ENCODE measurements around the gene KCNN1. TPM values are rescaled to one million over a fixed set of nuclear protein-coding genes. Genes with fewer than 3 reads are reported as not detected.

Gene KCNN1
- total RNA-seq, 1 experiment from 2014 or later = 0.90 TPM

DNA sequence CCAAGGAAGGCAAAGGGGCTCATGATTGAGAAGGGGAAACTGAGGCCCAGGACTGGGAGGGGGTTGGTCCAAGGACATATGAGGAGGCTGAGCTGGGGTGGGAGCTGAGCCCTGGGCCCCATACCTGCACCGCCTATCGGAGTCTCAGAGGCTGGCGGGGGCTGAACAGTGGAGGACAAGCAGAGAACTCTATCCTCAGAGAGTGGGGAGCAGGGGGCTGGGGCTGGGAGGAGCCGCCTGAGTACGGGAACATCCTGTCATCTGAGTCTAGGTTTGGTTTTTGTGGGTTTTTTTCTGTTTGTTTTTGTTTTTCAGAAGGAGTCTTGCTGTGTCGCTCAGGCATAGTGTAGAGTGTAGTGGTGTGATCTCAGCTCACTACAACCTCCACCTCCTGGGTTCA lies 47.3 kb downstream of the KCNN1 start:
- ATAC-seq (no peak), DNase-seq (ENCODE audit: low read depth, low spot score) (no peak)
- intact Hi-C loops (cut with micrococcal nuclease; ENCODE audit: unreplicated experiment) = no loop called here
- BruUV-seq (replicated peaks) = no TSS peak
- no peak overlapping the region for H3K4me3 ChIP-seq (ENCODE audit: low read depth in 2 of 2, low read length in 2 of 2)
- H3K36me3 ChIP-seq (ENCODE audit: control insufficient read depth, insufficient read depth, low read length) = no peaks in the 10 kb centered on the region
- H3K4me1 ChIP-seq (ENCODE audit: control insufficient read depth, insufficient read depth, low read length) = peaks cover 14% of the 10 kb centered on the region
- in situ Hi-C loops (cut with HindIII; ENCODE audit: low pct_unique_long_range_greater_than_20kb, low sequenced_read_pairs) = no loop called here
- CTCF ChIA-PET = no interaction called here
- TF ChIP-seq TCF7L2 (IDR thresholded peaks at IDR 0.05; ENCODE audit: low read depth, low read length) = no peak
- TF ChIP-seq, protein P1, sequence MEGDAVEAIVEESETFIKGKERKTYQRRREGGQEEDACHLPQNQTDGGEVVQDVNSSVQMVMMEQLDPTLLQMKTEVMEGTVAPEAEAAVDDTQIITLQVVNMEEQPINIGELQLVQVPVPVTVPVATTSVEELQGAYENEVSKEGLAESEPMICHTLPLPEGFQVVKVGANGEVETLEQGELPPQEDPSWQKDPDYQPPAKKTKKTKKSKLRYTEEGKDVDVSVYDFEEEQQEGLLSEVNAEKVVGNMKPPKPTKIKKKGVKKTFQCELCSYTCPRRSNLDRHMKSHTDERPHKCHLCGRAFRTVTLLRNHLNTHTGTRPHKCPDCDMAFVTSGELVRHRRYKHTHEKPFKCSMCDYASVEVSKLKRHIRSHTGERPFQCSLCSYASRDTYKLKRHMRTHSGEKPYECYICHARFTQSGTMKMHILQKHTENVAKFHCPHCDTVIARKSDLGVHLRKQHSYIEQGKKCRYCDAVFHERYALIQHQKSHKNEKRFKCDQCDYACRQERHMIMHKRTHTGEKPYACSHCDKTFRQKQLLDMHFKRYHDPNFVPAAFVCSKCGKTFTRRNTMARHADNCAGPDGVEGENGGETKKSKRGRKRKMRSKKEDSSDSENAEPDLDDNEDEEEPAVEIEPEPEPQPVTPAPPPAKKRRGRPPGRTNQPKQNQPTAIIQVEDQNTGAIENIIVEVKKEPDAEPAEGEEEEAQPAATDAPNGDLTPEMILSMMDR (IDR thresholded peaks at IDR 0.05) = no peak
- no peak for TF ChIP-seq SIN3A (IDR thresholded peaks at IDR 0.05; ENCODE audit: borderline replicate concordance, insufficient read depth, low read depth, low read length)
- TF ChIP-seq, protein P2, sequence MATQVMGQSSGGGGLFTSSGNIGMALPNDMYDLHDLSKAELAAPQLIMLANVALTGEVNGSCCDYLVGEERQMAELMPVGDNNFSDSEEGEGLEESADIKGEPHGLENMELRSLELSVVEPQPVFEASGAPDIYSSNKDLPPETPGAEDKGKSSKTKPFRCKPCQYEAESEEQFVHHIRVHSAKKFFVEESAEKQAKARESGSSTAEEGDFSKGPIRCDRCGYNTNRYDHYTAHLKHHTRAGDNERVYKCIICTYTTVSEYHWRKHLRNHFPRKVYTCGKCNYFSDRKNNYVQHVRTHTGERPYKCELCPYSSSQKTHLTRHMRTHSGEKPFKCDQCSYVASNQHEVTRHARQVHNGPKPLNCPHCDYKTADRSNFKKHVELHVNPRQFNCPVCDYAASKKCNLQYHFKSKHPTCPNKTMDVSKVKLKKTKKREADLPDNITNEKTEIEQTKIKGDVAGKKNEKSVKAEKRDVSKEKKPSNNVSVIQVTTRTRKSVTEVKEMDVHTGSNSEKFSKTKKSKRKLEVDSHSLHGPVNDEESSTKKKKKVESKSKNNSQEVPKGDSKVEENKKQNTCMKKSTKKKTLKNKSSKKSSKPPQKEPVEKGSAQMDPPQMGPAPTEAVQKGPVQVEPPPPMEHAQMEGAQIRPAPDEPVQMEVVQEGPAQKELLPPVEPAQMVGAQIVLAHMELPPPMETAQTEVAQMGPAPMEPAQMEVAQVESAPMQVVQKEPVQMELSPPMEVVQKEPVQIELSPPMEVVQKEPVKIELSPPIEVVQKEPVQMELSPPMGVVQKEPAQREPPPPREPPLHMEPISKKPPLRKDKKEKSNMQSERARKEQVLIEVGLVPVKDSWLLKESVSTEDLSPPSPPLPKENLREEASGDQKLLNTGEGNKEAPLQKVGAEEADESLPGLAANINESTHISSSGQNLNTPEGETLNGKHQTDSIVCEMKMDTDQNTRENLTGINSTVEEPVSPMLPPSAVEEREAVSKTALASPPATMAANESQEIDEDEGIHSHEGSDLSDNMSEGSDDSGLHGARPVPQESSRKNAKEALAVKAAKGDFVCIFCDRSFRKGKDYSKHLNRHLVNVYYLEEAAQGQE (IDR thresholded peaks at IDR 0.05; ENCODE audit: insufficient read depth in 1 of 2, low read depth in 2 of 2, low read length in 1 of 2) = no peak
- no peak for TF ChIP-seq POLR2AphosphoS5 (IDR thresholded peaks at IDR 0.05; ENCODE audit: low read depth, low read length)
- POLR2A ChIA-PET = no interaction called here
- no peaks in the 10 kb centered on the region for H3K9me3 ChIP-seq (ENCODE audit: control insufficient read depth, insufficient read depth, low read depth, low read length)
- no peaks in the 10 kb centered on the region for H3K27me3 ChIP-seq (ENCODE audit: control insufficient read depth, insufficient read depth, low read length)
- H3K27ac ChIP-seq (ENCODE audit: low read length) = no peak overlapping the region; the same call in 1 of the 2 replicates

DNA sequence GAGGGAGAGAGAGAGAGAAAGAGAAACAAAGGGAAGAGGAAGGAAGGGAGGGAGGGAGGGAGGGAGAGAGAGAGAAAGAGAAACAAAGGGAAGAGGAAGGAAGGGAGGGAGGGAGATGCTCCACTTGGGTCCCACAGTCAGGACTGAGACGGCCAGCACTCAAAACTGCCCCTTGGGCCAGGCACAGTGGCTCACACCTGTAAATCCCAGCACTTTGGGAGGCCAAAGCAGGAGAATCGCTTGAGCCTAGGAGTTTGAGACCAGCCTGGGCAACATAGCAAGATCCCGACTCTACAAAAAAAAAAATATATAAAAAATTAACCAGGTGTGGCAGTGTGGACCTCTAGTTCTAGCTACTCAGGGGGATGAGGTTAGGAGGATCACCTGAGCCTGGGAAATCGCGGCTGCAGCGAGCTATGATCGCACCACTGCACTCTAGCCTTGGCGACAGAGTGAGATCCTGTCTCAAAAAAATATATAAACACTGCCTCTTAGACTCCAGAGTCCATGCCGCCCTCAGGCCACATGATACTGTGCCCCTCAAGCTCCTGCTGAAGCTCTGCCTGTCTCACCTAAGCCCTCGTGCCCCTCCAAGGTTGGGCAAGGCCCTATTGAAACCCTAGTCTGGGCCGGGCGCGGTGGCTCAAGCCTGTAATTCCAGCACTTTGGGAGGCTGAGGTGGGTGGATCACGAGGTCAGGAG lies 49.5 kb downstream of the KCNN1 start:
- no peaks in the 10 kb centered on the region for H3K36me3 ChIP-seq (ENCODE audit: control insufficient read depth, insufficient read depth, low read length)
- intact Hi-C loops (cut with micrococcal nuclease; ENCODE audit: unreplicated experiment) (no loop called here), in situ Hi-C loops (cut with HindIII; ENCODE audit: low pct_unique_long_range_greater_than_20kb, low sequenced_read_pairs) (no loop called here)
- TF ChIP-seq TCF7L2 (IDR thresholded peaks at IDR 0.05; ENCODE audit: low read depth, low read length) = no peak
- TF ChIP-seq, protein P2 (IDR thresholded peaks at IDR 0.05; ENCODE audit: insufficient read depth in 1 of 2, low read depth in 2 of 2, low read length in 1 of 2) = no peak
- no peak for TF ChIP-seq SIN3A (IDR thresholded peaks at IDR 0.05; ENCODE audit: borderline replicate concordance, insufficient read depth, low read depth, low read length)
- TF ChIP-seq, protein P1 (IDR thresholded peaks at IDR 0.05) = no peak
- TF ChIP-seq POLR2AphosphoS5 (IDR thresholded peaks at IDR 0.05; ENCODE audit: low read depth, low read length) = no peak
- DNase-seq (ENCODE audit: low read depth, low spot score) (no peak), ATAC-seq (no peak)
- no peaks in the 10 kb centered on the region for H3K27me3 ChIP-seq (ENCODE audit: control insufficient read depth, insufficient read depth, low read length)
- H3K27ac ChIP-seq (ENCODE audit: low read length) = no peak overlapping the region
- H3K9me3 ChIP-seq (ENCODE audit: control insufficient read depth, insufficient read depth, low read depth, low read length) = no peaks in the 10 kb centered on the region
- no peak overlapping the region for H3K4me3 ChIP-seq (ENCODE audit: low read depth in 2 of 2, low read length in 2 of 2)
- ChIA-PET POLR2A (no interaction called here), CTCF (interaction anchor here (0.6 kb wide), 1 partner anchor 40 kb away, joined by 3 read pairs; no protein-coding TSS in a partner anchor)
- BruUV-seq (replicated peaks) = no TSS peak
- peaks cover 22% of the 10 kb centered on the region for H3K4me1 ChIP-seq (ENCODE audit: control insufficient read depth, insufficient read depth, low read length)

Data from Panc1 (cell line).